GM18858 (cell line): ENCODE results near the gene CDH4.

ENCODE experiments used
- ATAC-seq: cut with Tn5 transposase; IDR thresholded peaks from one replicate; pipeline ENCODE4 v1.9.1; 2021; ENCODE audit not compliant: unreplicated experiment

The CDH4 gene

GRCh38 chr20:61861054-61861841 is 609.2 kb downstream of the CDH4 start:
- ATAC-seq = no peak

GRCh38 chr20:61861858-61862257 is 609.8 kb downstream of the CDH4 start:
- ATAC-seq = no peak

- no peak for ATAC-seq
Measured at GRCh38 chr20:61862881-61863280, 610.8 kb downstream of the CDH4 start.

- no peak for ATAC-seq
Measured at GRCh38 chr20:61864481-61864880, 612.4 kb downstream of the CDH4 start.

- no peak for ATAC-seq
Measured at GRCh38 chr20:61865353-61865752, 613.3 kb downstream of the CDH4 start.

GRCh38 chr20:61866165-61866564 is 614.1 kb downstream of the CDH4 start:
- no peak for ATAC-seq

- no peak for ATAC-seq
Measured at GRCh38 chr20:61868006-61868405, 615.9 kb downstream of the CDH4 start.

- no peak for ATAC-seq
Measured at GRCh38 chr20:61868466-61869090, 616.5 kb downstream of the CDH4 start.

- ATAC-seq = no peak
Measured at GRCh38 chr20:61869750-61870507, 617.9 kb downstream of the CDH4 start.

GRCh38 chr20:61871160-61871559 is 619.1 kb downstream of the CDH4 start:
- ATAC-seq = no peak

GRCh38 chr20:61871913-61872312 is 619.9 kb downstream of the CDH4 start:
- ATAC-seq = no peak

- no peak for ATAC-seq
Measured at GRCh38 chr20:61872371-61872900, 620.4 kb downstream of the CDH4 start.

GRCh38 chr20:61873651-61874420 is 621.8 kb downstream of the CDH4 start:
- ATAC-seq = no peak

- no peak for ATAC-seq
Measured at GRCh38 chr20:61874421-61875068, 622.5 kb downstream of the CDH4 start.

- no peak for ATAC-seq
Measured at GRCh38 chr20:61875221-61875885, 623.3 kb downstream of the CDH4 start.

- no peak for ATAC-seq
Measured at GRCh38 chr20:61875996-61876395, 623.9 kb downstream of the CDH4 start.

GRCh38 chr20:61876952-61877728 is 625.1 kb downstream of the CDH4 start:
- no peak for ATAC-seq

- no peak for ATAC-seq
Measured at GRCh38 chr20:61877776-61878477, 625.9 kb downstream of the CDH4 start.
